Stimulated activated CD4-positive, alpha-beta T cell treated with anti-CD3 and anti-CD28 coated beads, Interleukin-4, amount 100 ng/mL, for 4 hours (primary cell): ENCODE results near the gene NLRP3.
"Not testable (repeated sequence)": the region's sequence is repeated elsewhere in the genome, so short reads cannot be mapped to it uniquely, and the experiment has no call there.

ENCODE experiments used
- DNase-seq, 2 experiments: peaks; one replicate each; pipeline ENCODE4 v3.0.0-alpha.2; 2020

Gene NLRP3

GRCh38 chr1:247440001-247440620 lies 24.1 kb downstream of the NLRP3 start:
- no peak for DNase-seq

GRCh38 chr1:247441606-247442005 lies 25.6 kb downstream of the NLRP3 start:
- no peak for DNase-seq

GRCh38 chr1:247442164-247442563 lies 26.2 kb downstream of the NLRP3 start:
- no peak for DNase-seq

GRCh38 chr1:247443641-247444040 lies 27.7 kb downstream of the NLRP3 start:
- DNase-seq, result no peak

GRCh38 chr1:247444571-247444970 lies 28.6 kb downstream of the NLRP3 start:
- no peak for DNase-seq

- no peak for DNase-seq
These were observed 29.8 kb downstream of the NLRP3 start for GRCh38 chr1:247445526-247446356.

- no peak for DNase-seq
These were observed 31.4 kb downstream of the NLRP3 start for GRCh38 chr1:247447162-247447909.

GRCh38 chr1:247448107-247448791 lies 32.3 kb downstream of the NLRP3 start:
- peak; percentile 17 to 30 for DNase-seq

- no peak for DNase-seq
These were observed 35.5 kb downstream of the NLRP3 start for GRCh38 chr1:247451388-247452010.

GRCh38 chr1:247452447-247453039 lies 36.6 kb downstream of the NLRP3 start:
- DNase-seq, result no peak

- DNase-seq, result no peak
These were observed 37.3 kb downstream of the NLRP3 start for GRCh38 chr1:247453245-247453644.

- DNase-seq, result no peak
These were observed 38.0 kb downstream of the NLRP3 start for GRCh38 chr1:247453997-247454396.

GRCh38 chr1:247456021-247456420 lies 40.0 kb downstream of the NLRP3 start:
- no peak for DNase-seq

- DNase-seq, result no peak
These were observed 41.1 kb downstream of the NLRP3 start for GRCh38 chr1:247456914-247457639.

GRCh38 chr1:247459507-247459906 lies 43.5 kb downstream of the NLRP3 start:
- DNase-seq, result no peak

GRCh38 chr1:247465796-247466195 lies 49.8 kb downstream of the NLRP3 start:
- DNase-seq, result no peak

GRCh38 chr1:247467129-247467528 lies 51.2 kb downstream of the NLRP3 start:
- DNase-seq, result no peak

GRCh38 chr1:247468481-247469140 lies 52.6 kb downstream of the NLRP3 start:
- DNase-seq, result no peak

- DNase-seq, result no peak
These were observed 53.2 kb downstream of the NLRP3 start for GRCh38 chr1:247469141-247469535.

GRCh38 chr1:247470942-247471429 lies 55.0 kb downstream of the NLRP3 start:
- DNase-seq, result not testable (repeated sequence)
